Measurements from ENCODE around the gene FAM135A.
"Not testable (repeated sequence)": the region's sequence is repeated elsewhere in the genome, so short reads cannot be mapped to it uniquely, and the experiment has no call there.

The FAM135A gene

DNA sequence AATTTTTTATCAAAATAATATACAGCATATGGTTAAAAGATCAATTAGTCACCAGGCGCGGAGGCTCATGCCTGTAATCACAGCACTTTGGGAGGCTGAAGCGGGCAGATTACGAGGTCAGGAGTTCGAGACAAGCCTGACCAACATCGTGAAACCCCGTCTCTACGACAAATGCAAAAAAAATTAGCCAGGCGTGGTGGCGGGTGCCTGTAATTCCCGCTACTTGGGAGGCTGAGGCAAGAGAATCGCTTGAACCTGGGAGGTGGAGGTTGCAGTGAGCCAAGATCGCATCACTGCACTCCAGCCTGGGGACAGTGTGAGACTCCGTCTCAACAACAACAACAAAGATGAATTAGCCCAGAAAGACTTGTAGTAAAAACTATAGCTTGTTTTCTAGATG is 46.4 kb downstream of the FAM135A start:
- DNase-seq (ENCODE audit: low read depth) = not testable (repeated sequence)

DNA sequence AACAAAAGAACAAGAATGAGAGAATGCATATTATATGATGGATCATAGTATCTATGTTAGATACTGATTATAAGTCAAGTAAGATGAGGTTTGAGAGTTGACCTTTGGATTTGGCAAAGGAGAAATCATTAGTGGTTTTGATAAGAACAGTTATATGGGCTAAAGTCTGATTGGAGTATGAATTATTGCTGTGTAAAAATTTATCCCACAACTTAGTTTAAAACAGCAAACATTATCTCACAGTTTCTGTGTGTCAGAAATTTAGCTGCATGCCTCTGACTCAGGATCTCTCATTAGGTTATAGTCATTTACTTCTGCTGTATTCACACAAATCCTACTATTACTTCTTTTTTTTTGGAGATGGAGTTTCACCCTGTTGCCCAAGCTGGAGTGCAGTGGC is 56.7 kb downstream of the FAM135A start:
- DNase-seq (ENCODE audit: low read depth) = no peak

DNA sequence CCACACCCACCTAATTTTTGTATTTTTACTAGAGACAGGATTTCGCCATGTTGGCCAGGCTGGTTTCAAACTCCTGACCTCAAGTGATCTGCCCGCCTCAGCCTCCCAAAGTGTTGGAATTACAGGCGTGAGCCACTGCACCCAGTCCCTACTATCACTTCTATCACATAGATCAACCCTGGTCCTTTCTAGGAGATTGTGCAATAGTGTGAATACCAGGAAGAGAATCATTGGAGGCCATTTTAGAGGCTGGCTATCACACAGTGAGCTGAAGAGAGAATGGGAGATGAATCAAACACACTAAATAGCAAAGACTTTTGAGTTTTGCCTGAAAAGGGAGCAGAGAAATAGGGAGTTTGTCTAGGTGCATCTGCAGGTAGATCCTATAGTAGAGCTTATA is 57.2 kb downstream of the FAM135A start:
- not testable (repeated sequence) for DNase-seq (ENCODE audit: low read depth)

DNA sequence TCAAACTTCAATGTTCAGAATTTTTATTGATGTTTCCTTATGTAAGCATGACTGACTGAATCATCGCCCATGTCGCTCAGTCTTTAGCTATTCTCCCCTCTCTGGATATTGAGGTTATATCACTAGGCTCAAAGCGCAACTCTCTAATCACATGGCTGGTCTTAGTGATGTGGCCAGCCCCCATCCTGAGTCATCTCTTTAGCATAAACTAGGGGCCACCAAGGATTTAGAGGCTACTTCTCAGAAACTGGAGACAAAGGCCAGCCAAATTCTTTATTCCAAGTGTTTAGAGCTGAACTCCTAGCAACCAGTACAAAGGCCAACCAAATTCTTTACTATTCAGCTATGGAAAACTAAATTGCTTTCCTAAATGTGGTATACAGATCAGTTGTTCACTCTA is 61.4 kb downstream of the FAM135A start:
- DNase-seq (ENCODE audit: low read depth) = peak; percentile 4

GRCh38 chr6:70479236-70479635 is 65.9 kb downstream of the FAM135A start:
- peak; percentile 9 for DNase-seq (ENCODE audit: low read depth)

DNA sequence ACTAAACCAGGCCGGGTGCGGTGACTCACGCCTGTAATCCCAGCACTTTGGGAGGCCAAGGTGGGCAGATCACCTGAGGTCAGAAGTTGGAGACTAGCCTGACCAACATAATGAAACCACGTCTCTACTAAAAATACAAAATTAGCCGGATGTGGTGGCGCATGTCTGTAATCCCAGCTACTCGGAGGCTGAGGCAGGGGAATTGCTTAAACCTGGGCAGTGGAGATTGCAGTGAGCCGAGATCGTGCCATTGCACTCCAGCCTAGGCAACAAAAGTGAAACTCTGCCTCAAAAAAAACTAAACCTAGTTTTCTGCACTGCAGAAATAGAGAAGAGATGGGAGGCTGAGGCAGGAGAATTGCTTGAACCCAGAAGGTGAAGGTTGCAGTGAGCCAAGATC is 73.3 kb downstream of the FAM135A start:
- DNase-seq (ENCODE audit: low read depth) = not testable (repeated sequence)

GRCh38 chr6:70489364-70489763 is 76.1 kb downstream of the FAM135A start:
- no peak for DNase-seq (ENCODE audit: low read depth)

DNA sequence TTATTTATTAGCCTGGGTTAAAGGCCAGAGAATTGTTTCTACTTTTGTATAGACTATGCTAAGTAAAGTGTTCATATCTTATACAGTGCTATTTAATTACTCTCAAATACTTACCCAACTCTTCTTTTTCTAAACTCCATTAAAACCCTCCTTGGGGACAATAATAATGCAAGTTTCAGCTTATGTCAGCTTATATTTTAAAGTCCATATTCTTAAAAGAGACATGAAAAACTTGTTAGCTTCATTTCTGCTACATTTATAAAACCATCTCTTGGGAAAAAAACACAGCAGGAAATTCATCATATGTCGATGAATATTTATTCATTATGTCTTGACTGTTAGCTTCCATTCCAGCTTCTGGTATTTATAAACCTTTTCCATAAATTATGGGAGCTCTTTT is 81.5 kb downstream of the FAM135A start:
- DNase-seq (ENCODE audit: low read depth) = no peak

DNA sequence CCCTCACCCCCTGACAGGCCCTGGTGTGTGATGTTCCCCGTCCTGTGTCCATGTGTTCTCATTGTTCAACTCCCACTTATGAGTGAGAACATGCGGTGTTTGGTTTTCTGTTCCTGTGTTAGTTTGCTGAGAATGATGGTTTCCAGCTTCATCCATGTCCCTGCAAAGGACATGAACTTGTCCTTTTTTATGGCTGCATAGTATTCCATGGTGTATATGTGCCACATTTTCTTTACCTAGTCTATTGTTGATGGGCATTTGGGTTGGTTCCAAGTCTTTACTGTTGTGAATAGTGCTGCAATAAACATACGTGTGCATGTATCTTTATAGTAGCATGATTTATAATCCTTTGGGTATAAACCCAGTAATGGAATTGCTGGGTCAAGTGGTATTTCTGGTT is 82.5 kb downstream of the FAM135A start:
- DNase-seq (ENCODE audit: low read depth) = not testable (repeated sequence)

DNA sequence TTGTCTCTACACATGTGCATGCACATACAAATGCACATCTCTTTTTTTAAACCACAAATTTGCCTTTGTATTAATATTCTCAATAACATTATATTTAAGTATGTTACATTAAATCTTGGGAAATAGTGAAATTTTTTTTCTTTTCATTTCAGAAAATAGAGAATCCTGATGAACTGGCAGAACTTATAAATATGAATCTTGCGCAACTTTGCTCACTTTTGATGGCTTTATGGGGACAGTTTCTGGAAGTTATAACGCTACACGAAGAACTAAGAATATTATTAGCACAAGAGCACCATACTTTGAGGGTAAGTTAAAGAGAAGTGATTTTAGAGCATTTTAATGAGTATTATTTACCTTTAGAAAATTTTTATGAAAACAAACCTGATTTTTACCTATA is 89.2 kb downstream of the FAM135A start:
- DNase-seq (ENCODE audit: low read depth) = no peak

GRCh38 chr6:70503813-70504465 is 90.6 kb downstream of the FAM135A start:
- DNase-seq (ENCODE audit: low read depth) = no peak

DNA sequence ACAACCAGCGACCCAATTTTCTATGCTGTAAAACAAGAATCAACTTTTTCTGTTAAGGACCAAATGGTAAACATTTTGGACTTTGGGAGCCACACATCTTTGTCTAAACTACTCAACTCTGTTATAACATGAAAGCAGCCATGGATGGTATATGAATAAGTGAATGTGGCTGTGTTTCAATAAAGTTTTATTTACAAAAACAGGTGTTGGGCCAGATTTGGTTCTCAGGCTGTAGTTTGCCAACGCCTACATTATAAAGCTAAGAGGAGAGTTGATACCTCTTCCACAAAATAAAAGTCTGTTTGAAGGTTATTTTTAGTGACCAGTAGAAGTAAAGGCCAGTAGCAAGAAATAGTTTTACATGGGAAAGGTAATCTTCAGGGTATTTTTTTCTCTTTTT is 93.0 kb downstream of the FAM135A start:
- DNase-seq (ENCODE audit: low read depth) = no peak

GRCh38 chr6:70507161-70507560 is 93.9 kb downstream of the FAM135A start:
- no peak for DNase-seq (ENCODE audit: low read depth)

- DNase-seq (ENCODE audit: low read depth) = no peak
Observed at GRCh38 chr6:70508953-70509352, 95.6 kb downstream of the FAM135A start.

DNA sequence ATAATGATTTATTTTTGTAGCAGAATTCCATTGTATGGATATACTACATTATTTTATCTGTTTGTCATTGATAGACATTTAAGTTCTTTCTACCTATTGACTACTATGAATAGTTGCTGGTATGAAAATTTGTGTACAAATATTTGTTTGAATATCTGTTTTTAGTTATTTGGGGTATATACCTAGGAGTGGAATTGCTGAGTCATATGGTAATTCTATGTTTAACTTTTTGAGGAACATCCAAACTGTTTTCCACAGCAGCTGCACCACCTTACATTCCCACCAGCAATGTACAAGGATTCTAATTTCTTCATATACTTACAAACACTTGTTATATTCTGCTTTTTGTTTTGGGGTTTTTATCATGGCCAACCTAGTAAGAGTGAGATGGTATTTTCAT is 97.3 kb downstream of the FAM135A start:
- DNase-seq (ENCODE audit: low read depth) = no peak

GRCh38 chr6:70518723-70519122 is 105.4 kb downstream of the FAM135A start:
- no peak for DNase-seq (ENCODE audit: low read depth)

DNA sequence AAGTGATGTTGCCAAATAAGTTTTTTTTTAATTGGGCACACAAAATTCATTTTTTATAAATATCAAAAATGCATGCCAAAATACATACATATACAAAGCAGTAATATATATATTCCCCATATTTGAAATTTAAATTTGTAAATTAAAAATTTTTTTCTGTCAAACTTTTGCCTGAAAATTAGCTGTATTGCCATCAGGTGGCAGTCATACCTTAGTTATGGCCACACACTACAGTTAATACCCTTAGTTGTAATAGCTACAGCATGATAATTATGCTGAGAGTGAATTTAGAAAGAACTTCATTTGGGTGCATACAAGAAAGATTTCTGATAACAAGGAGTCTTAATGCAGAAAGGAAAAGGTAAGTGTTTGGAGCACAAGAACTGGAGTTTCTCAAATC is 107.3 kb downstream of the FAM135A start:
- DNase-seq (ENCODE audit: low read depth) = no peak

- no peak for DNase-seq (ENCODE audit: low read depth)
Observed at GRCh38 chr6:70524721-70525286, 111.5 kb downstream of the FAM135A start.

DNA sequence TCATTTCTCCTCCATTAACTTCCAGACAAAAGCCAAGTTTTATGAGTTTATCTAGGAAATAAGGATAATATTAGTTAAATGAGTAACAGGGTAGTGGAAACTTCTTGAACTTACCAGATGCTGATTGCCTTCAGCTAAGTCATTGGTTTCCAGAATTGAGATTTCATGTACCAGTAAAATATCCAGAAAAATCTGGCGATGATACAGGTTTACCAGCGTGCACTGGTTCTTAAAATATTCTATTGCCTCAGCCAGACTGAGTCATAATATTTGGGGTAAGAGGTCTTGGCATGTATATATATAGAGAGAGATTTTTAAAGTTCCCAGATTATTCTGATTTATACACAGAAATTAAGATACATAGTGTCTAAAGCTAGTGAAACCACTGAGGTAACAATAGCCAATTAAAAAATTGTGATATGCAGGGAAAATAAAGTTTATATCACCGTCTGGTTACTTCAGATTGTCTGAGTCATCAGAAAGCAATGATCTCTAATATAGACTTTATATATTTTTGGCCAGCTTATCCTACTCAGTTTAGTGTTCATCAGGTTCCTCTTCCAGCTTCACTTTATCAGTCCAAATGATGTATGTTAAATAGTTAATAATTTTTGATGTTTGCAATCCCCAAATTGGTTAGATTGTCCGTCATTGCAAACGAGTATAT is 113.9 kb downstream of the FAM135A start:
- DNase-seq (ENCODE audit: low read depth) = peak; percentile 17

- DNase-seq (ENCODE audit: low read depth) = no peak
Observed at GRCh38 chr6:70530023-70530422, 116.7 kb downstream of the FAM135A start.

- DNase-seq (ENCODE audit: low read depth) = no peak
Observed at GRCh38 chr6:70531133-70531532, 117.8 kb downstream of the FAM135A start.

GRCh38 chr6:70537266-70537665 is 124.0 kb downstream of the FAM135A start:
- DNase-seq (ENCODE audit: low read depth) = no peak

- DNase-seq (ENCODE audit: low read depth) = no peak
Observed at GRCh38 chr6:70538376-70538775, 125.1 kb downstream of the FAM135A start.

DNA sequence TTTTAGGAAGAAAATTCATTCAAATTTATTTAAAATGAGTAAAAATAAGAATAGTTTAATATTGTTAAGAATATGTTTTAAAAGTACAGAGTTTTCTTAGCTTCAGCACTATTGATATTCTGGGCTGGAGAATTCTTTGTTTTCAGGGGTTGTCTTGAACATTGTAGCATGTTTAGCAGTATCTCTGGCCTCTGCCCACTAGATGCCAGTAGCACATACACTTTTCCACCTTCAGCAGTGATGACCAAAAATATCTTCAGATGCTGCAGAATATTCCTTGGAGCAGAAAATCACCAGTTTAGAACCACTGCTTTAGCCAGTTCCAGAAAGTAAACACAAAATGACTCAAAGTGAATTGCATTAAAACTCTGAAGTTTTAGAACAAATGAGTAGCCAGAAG is 134.0 kb downstream of the FAM135A start:
- DNase-seq (ENCODE audit: low read depth) = no peak

Measured in stromal cell of bone marrow (primary cell).